HS-27A (cell line): ENCODE results near the gene ZNF362.
"Not testable (repeated sequence)": the region's sequence is repeated elsewhere in the genome, so short reads cannot be mapped to it uniquely, and the experiment has no call there.

Experiments
- DNase-seq: peaks from one replicate; pipeline ENCODE4 v3.0.0-alpha.2; 2012; ENCODE audit warnings: low read depth, missing footprints

Gene ZNF362

GRCh38 chr1:33287317-33287716 is 31.0 kb downstream of the ZNF362 start:
- DNase-seq: no peak

- DNase-seq: no peak
These were observed 32.9 kb downstream of the ZNF362 start for GRCh38 chr1:33288976-33289857.

GRCh38 chr1:33289858-33290154 is 33.5 kb downstream of the ZNF362 start:
- DNase-seq: no peak

- DNase-seq: not testable (repeated sequence)
These were observed 34.3 kb downstream of the ZNF362 start for GRCh38 chr1:33290615-33291014.

GRCh38 chr1:33292726-33293340 is 36.5 kb downstream of the ZNF362 start:
- no peak for DNase-seq

- DNase-seq: no peak
These were observed 38.0 kb downstream of the ZNF362 start for GRCh38 chr1:33294071-33295010.

DNA sequence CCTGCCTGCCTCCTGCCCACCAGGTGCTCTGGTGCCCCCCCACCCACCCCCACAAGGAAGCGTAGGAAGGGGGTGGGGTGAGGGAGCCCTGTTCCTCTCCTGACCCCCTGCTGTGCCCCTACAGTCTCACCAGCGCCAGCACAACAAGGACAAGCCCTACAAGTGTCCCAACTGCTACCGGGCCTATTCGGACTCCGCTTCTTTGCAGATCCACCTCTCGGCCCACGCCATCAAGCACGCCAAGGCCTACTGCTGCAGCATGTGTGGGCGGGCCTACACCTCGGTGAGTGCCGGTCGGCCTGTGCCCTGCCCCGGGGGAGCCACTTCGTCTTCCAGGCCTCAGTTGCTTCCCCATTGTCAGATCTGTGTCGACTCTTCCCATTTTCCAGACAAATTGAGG is 38.7 kb downstream of the ZNF362 start:
- no peak for DNase-seq

GRCh38 chr1:33295450-33296081 is 39.3 kb downstream of the ZNF362 start:
- peak; percentile 36 for DNase-seq

DNA sequence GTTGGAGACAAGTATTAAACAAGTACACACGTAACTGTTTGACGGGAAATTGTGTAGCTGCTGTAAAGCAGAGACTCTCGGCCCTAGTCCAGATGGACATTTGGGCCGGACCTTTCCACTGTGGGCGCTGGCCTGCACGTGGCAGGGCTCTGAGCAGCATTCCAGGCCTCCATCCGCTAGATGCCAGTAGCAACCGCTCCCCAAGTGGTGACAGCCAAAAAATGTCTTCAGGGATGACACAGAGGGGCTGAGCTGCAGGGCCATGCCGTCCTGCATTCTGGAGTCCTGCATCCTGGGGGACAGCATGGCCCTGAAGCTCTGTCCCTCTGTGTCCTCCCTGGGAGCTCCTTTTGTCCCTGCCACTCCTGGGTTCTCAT is 39.8 kb downstream of the ZNF362 start:
- no peak for DNase-seq

DNA sequence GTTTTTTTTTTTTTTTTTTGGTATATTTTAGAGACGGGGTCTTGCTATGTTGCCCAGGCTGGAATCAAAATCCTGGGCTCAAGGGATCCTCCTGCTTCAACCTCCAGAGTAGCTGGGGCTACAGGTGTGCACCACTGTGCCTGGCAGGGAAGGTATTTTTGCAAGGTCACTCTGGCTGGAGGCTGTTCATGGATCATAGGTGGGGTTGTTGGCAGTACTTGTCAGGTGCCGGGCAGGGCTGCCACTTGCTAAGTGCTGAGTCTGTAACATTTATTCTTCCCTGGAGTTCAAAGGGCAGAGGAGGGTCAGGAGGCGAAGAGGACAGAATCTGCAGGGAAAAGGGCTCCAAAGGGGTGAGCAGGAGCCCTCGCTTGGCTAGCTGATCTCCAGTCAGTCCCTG is 40.5 kb downstream of the ZNF362 start:
- DNase-seq: no peak

DNA sequence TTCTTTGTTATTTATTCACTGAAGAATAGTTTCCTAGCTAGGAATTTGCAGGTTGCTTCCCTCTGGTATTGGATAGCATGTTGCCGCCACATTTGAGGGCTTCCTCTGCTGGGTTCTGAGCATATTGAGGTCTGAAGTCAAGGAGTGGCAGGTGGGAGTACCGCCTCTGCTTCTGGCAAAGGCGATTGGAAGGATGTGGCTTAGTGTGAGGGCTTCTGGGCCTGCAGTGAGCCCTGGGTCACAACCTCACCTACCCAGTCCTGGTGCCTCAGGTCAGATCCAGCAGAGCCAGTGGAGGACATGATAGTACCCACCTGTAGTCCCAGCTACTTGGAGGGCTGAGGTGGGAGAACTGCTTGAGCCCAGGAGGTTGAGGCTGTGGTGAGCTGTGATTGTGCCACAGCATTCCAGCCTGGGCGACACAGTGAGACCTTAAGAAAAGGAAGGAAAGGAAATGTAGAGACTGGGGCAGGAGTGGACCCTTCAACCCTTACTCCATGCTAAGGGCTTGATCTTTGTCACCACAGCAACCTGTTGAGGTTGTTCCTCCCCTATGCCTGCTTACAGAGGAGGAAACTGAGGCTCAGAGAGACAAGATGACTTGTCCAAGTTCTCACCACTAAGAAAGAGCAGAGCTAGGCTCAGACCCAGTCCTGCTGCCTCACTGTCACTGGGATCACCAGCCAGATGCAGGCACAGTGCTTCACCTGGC is 41.8 kb downstream of the ZNF362 start:
- no peak for DNase-seq

DNA sequence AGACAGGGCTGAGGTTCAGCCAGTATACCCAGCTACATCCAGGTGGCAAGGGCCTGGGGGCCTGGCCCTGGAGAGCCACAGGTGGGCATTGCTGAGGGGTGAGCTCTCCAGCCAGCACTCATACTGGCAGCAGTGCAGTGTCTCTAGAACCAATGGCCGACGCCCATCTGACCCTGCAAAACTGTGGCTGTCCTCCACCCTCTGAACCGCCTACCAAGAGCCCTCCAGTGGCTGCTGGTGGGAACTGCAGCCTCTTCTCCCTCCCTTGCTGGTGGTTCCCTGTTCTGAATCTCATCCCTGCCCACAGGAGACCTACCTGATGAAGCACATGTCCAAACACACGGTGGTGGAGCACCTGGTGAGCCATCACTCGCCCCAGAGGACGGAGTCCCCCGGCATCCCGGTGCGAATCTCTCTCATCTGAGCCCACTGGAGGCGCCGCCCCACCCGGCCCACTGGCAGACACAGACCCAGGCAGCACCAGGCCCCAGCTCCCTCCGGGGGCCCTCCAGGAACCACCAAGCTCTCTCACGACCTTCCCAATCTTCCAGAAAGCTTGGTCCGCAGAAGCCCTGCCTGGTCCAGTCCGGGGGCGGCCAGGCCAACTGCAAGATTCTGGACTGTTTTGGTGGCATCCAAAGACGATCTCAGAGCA is 42.5 kb downstream of the ZNF362 start:
- DNase-seq: peak; percentile 24

- no peak for DNase-seq
These were observed 43.3 kb downstream of the ZNF362 start for GRCh38 chr1:33299461-33300155.

- no peak for DNase-seq
These were observed 44.4 kb downstream of the ZNF362 start for GRCh38 chr1:33300673-33301072.

DNA sequence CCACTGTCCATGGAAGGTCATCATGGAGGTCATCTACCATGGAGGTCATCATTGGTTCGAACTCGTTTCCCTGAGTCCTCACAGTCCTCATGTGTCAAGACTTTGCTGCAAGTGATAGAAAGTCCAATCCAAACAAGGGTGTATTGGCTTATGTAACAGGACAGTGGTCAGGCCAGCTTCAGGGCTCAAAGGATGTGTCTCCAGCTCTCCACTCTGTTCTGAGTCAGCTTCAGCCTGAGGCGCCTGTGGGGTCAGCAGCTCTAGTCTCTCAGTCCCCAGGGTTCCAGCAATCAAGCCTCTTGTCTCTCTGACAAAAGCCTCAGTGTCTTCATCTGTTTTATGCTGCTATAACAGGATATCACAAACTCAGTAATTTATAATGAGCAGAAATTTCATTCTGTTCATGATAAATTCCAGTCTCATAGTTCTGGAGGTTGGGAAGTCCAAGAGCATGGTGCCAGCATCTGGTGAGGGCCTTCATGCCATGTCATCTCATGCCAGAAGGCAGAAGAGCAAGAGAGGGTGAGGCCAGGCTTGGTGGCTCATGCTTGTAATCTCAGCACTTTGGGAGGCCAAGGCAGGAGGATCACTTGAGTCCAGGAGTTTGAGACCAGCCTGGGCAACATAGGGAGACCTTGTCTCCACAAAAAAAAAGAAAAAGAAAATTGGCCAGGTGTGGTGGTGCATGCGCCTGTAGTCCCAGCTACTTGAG is 45.1 kb downstream of the ZNF362 start:
- DNase-seq: no peak

DNA sequence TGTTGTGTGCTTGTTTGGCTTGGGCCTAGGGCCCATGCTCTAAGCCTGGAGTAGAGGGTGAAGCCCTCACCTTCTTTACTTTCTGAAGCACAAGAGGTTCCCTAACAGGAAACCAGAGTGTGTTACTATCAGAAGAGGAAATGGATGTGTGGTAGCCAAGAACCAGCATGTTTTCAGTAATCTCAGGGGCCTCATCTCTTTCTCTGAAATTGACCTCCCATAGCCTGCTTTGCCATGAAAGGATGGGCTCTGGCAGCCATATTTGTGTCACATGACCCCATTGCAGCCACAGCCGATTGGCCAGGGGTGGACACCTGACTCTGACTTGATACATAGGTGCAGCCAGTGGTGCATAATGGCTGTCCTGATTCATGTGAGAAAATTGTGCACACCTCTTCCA is 46.0 kb downstream of the ZNF362 start:
- DNase-seq: no peak

DNA sequence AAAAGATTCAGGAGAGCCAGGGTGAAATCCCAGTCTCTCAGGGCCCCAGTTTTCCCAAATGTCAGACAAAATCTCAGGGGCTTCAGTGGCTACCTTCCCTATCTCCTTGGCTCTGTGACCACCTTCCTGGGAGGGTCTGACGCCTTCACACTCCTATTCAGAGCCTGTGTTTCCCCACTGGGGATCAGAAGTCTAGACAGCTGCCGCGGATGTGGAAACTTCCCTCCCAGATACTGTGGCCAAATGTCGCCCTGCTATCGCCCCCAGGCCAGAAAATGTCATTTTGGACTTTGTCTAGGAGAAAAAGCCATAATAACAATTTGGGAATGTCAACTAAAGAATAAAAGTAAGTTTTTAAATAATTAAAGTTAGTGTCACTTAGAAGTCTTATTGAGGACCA is 48.7 kb downstream of the ZNF362 start:
- no peak for DNase-seq

- DNase-seq: no peak
These were observed 49.7 kb downstream of the ZNF362 start for GRCh38 chr1:33305816-33306652.
